ENCODE data around the gene MAGI1. TPM values are rescaled to one million over a fixed set of nuclear protein-coding genes. Genes with fewer than 3 reads are reported as not detected.

The MAGI1 gene
- total and polyA plus RNA-seq, 4 donors = 9.9 to 88.1 (median 24.6) TPM

GRCh38 chr3:65836047-65836446, 202.7 kb downstream of the MAGI1 start:
- H3K27ac ChIP-seq (ENCODE audit: low read depth in 1 of 2, low read length in 1 of 2) = no peak overlapping the region

GRCh38 chr3:65833761-65834505, 204.8 kb downstream of the MAGI1 start:
- ATAC-seq (ENCODE audit: insufficient read depth, low FRiP score) = no peak
- WGBS, 2 donors = 59 to 79% methylated on average over 2 of the region's 2 CpGs
- Histone ChIP-seq H3K9ac (ENCODE audit: insufficient read depth in 1 of 2, low read length in 2 of 2) (no peak overlapping the region), H3K36me3 (ENCODE audit: control insufficient read depth in 4 of 4, insufficient read depth in 4 of 4, low read length in 4 of 4) (no peaks in the 10 kb centered on the region), H3K4me1 (ENCODE audit: control insufficient read depth in 5 of 5, insufficient read depth in 5 of 5, low read length in 5 of 5) (peaks cover 0 to 25% (median 6%) of the 10 kb centered on the region in 5 donors), H3K4me3 (no peak overlapping the region), H3K27me3 (ENCODE audit: control insufficient read depth in 3 of 3, insufficient read depth in 3 of 3, low read length in 2 of 3) (no peaks in the 10 kb centered on the region), H3K9me3 (ENCODE audit: control insufficient read depth in 4 of 4, insufficient read depth in 3 of 4, low read length in 3 of 4) (no peaks in the 10 kb centered on the region), H3K27ac (ENCODE audit: low read depth in 1 of 2, low read length in 1 of 2) (no peak overlapping the region)
- peak in 1 of 3 donors; percentile 27 for DNase-seq
- TF ChIP-seq CTCF (IDR thresholded peaks at IDR 0.05; ENCODE audit: control extremely low read depth, extremely low read depth) = no peak

More at GRCh38 chr3:65836047-65836446, 202.7 kb downstream of the MAGI1 start:
- no peak overlapping the region for H3K9ac ChIP-seq (ENCODE audit: insufficient read depth in 1 of 2, low read length in 2 of 2)
- DNase-seq (no peak), ATAC-seq (ENCODE audit: insufficient read depth, low FRiP score) (no peak)
- no peaks in the 10 kb centered on the region for H3K36me3 ChIP-seq (ENCODE audit: control insufficient read depth in 4 of 4, insufficient read depth in 4 of 4, low read length in 4 of 4)
- H3K4me3 ChIP-seq = no peak overlapping the region
- peaks cover 0 to 22% (median 6%) of the 10 kb centered on the region in 5 donors for H3K4me1 ChIP-seq (ENCODE audit: control insufficient read depth in 5 of 5, insufficient read depth in 5 of 5, low read length in 5 of 5)
- no peaks in the 10 kb centered on the region for H3K27me3 ChIP-seq (ENCODE audit: control insufficient read depth in 3 of 3, insufficient read depth in 3 of 3, low read length in 2 of 3)
- TF ChIP-seq CTCF (IDR thresholded peaks at IDR 0.05; ENCODE audit: control extremely low read depth, extremely low read depth) = no peak
- no peaks in the 10 kb centered on the region for H3K9me3 ChIP-seq (ENCODE audit: control insufficient read depth in 4 of 4, insufficient read depth in 3 of 4, low read length in 3 of 4)
- WGBS, 2 donors = 84 to 88% methylated on average over 1 of the region's 1 CpG

- DNase-seq (no peak), ATAC-seq (ENCODE audit: insufficient read depth, low FRiP score) (no peak)
- Histone ChIP-seq H3K27me3 (ENCODE audit: control insufficient read depth in 3 of 3, insufficient read depth in 3 of 3, low read length in 2 of 3) (no peaks in the 10 kb centered on the region), H3K4me3 (no peak overlapping the region), H3K4me1 (ENCODE audit: control insufficient read depth in 5 of 5, insufficient read depth in 5 of 5, low read length in 5 of 5) (peaks cover 0 to 30% (median 6%) of the 10 kb centered on the region in 5 donors), H3K27ac (ENCODE audit: low read depth in 1 of 2, low read length in 1 of 2) (no peak overlapping the region), H3K9ac (ENCODE audit: insufficient read depth in 1 of 2, low read length in 2 of 2) (no peak overlapping the region), H3K36me3 (ENCODE audit: control insufficient read depth in 4 of 4, insufficient read depth in 4 of 4, low read length in 4 of 4) (no peaks in the 10 kb centered on the region), H3K9me3 (ENCODE audit: control insufficient read depth in 4 of 4, insufficient read depth in 3 of 4, low read length in 3 of 4) (no peaks in the 10 kb centered on the region)
- no peak for TF ChIP-seq CTCF (IDR thresholded peaks at IDR 0.05; ENCODE audit: control extremely low read depth, extremely low read depth)
- 67 to 80% methylated on average over 3 of the region's 3 CpGs for WGBS, 2 donors
Observed at GRCh38 chr3:65831733-65832425, 206.8 kb downstream of the MAGI1 start.

Data from lung (tissue), 12 donors.